ENCODE measurements around the gene HSPB1. TPM values are rescaled to one million over a fixed set of nuclear protein-coding genes. Genes with fewer than 3 reads are reported as not detected.

Gene HSPB1
- 100 to 1,000 TPM in 5 of 6 experiments, 10 to 100 TPM in 1; 64.4 to 275 (median 234) TPM for total RNA-seq
- long read RNA-seq, transcript HSPB1-201 (3 exons, 909 nt): major isoform, 129 of 145 reads
- long read RNA-seq, transcript HSPB1-203 (2 exons, 1,455 nt): minor isoform, 13 of 145 reads
- long read RNA-seq, partial matches to known transcripts: 2 of 145 reads
- long read RNA-seq, other reads (novel, unspliced or antisense): 1 of 145 reads

DNA sequence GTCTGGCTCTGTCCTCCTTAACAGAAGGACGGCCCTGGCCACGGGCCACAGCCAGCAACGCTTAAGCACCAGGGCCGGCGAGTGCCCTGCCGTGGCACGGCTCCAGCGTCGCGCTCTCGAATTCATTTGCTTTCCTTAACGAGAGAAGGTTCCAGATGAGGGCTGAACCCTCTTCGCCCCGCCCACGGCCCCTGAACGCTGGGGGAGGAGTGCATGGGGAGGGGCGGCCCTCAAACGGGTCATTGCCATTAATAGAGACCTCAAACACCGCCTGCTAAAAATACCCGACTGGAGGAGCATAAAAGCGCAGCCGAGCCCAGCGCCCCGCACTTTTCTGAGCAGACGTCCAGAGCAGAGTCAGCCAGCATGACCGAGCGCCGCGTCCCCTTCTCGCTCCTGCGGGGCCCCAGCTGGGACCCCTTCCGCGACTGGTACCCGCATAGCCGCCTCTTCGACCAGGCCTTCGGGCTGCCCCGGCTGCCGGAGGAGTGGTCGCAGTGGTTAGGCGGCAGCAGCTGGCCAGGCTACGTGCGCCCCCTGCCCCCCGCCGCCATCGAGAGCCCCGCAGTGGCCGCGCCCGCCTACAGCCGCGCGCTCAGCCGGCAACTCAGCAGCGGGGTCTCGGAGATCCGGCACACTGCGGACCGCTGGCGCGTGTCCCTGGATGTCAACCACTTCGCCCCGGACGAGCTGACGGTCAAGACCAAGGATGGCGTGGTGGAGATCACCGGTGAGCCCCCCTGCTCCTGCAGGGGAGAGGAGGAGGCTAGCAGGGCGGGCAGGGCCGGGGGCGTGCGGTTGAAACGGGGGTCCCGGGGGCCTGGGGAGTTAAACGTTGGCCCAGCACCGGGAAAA is at the start of gene HSPB1:
Gene HSPB1, plus strand, starts transcription at position 327 of the 855 bp plus-strand sequence. Its CDS starts 40 bp downstream, at position 367.
- WGBS (ENCODE audit: insufficient coverage, low coverage, low lambda C conversion rate, missing lambda C conversion rate): 4% methylated on average over 22 of the region's 75 CpGs
- peak; percentile 64 to 82 (median 74) for ATAC-seq
- Histone ChIP-seq H3K27ac (peak within 1 kb of the TSS; percentile 100), H3K9me3 (no peaks in the 10 kb centered on the region), H3K4me3 (peak within 1 kb of the TSS; percentile 75 to 87 (median 77)), H3K36me3 (peaks cover 0 to 3% (median 0%) of the 10 kb centered on the region in 4 donors), H3K27me3 (no peaks in the 10 kb centered on the region), H3K4me1 (peaks cover 0 to 32% (median 15%) of the 10 kb centered on the region in 4 donors)
- TF ChIP-seq POLR2A (IDR thresholded peaks at IDR 0.05) (peak; percentile 96), CTCF (IDR thresholded peaks at IDR 0.05) (no peak)
- DNase-seq: peak; percentile 94 to 97 (median 97)
- intact Hi-C loops (cut with DNase I): no loop called here

DNA sequence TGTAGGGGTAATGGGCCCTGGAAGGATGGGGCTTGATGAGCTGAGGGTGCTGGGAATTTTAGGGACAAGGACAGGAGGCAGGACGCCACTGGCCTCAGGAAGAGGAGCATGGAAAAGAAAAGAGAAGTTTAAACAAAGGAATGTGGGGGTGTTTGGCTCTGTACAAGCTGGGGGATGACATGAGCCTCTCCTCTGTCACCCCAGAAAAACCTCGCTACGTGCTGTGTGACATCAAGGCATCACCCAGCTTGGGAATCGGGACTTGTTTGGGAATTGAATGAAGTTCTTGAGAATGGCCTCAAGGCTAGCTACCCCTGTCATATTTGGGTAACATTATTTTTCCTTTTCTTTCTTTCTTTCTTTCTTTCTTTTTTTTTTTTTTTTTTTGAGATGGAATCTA is 47.7 kb upstream of the HSPB1 start:
- no peak overlapping the region for H3K27ac ChIP-seq
- ATAC-seq: no peak
- DNase-seq: no peak
- no peaks in the 10 kb centered on the region for H3K9me3 ChIP-seq
- WGBS (ENCODE audit: insufficient coverage, low coverage, low lambda C conversion rate, missing lambda C conversion rate): 81% methylated on average over 3 of the region's 4 CpGs
- H3K4me3 ChIP-seq: no peak overlapping the region
- H3K4me1 ChIP-seq: no peaks in the 10 kb centered on the region
- H3K36me3 ChIP-seq: no peaks in the 10 kb centered on the region
- TF ChIP-seq POLR2A (IDR thresholded peaks at IDR 0.05) (no peak), CTCF (IDR thresholded peaks at IDR 0.05) (no peak)
- intact Hi-C loops (cut with DNase I): no loop called here
- no peaks in the 10 kb centered on the region for H3K27me3 ChIP-seq

DNA sequence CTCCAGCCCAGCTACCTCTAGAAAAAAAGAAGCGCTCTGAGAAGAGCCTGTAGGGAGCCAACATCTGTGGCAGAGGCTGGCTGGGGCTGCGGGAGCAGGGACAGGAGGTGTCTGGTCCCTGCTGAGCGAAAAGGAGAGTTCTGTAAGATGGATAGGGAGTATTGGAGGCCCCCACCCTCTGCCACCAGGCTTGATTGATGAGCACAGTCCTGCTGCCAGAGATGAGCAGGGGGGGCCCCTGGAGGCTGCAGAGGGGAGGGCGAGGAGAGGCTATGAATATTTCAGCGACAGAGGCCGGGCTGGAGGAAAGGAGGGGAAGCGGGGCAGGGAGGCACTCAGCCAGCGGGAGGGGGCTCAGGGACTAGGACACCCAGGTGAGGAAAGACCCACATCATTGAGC is 44.5 kb upstream of the HSPB1 start:
- H3K4me3 ChIP-seq: no peak overlapping the region
- no peak overlapping the region for H3K27ac ChIP-seq
- TF ChIP-seq POLR2A (IDR thresholded peaks at IDR 0.05) (no peak), CTCF (IDR thresholded peaks at IDR 0.05) (no peak)
- DNase-seq (no peak), ATAC-seq (no peak)
- 58% methylated on average over 8 of the region's 8 CpGs for WGBS (ENCODE audit: insufficient coverage, low coverage, low lambda C conversion rate, missing lambda C conversion rate)
- no peaks in the 10 kb centered on the region for H3K36me3 ChIP-seq
- intact Hi-C loops (cut with DNase I): no loop called here
- H3K9me3 ChIP-seq: no peaks in the 10 kb centered on the region
- H3K27me3 ChIP-seq: no peaks in the 10 kb centered on the region
- H3K4me1 ChIP-seq: no peaks in the 10 kb centered on the region

DNA sequence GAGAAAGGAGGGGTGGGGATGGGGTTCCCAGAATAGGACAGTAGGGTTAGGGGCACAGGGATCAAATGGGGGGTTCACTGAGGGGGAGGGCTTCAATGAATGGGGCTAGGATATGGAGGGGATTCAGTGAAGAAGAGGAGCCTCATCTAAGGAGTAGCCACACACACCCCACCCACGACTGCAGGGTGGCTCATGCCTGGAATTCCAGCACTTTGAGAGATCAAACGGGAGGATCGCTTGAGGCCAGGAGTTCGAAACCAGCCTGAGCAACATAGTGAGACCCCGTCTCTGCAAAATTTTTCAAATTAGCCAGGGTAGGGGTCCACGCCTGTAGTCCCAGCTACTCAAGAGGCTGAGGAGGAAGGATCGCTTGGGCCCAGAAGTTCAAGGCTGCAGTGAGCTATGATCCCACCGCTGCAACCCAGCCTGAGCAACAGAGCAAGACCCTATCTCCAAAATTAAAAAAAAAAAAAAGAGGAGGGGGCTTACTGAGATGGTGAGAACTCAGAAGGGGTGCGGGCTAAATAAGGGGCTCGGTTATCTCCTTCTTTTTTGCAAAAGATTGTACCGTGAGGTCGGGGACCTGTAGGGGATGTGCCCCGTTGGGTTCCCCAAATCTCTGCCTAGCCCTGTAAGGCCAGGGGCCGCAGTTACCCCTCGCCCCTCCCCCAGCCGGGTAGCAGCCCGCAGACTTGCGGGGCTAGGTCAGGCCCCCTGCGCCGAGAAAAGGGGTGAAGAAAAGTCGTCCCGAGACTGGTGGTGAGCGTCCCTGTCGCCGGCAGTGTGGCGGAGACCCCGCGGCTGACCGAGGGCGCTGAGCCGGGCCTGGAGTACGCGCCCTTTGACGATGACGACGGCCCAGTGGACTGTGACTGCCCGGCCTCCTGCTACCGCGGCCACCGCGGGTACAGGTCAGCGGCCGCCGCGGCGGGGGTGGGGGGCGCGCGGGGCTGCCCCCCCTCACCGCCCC is 43.1 kb upstream of the HSPB1 start:
- Histone ChIP-seq H3K4me3 (peak overlapping the region in 2 of 3 donors; percentile 12 to 29), H3K36me3 (no peaks in the 10 kb centered on the region), H3K27ac (no peak overlapping the region), H3K27me3 (no peaks in the 10 kb centered on the region), H3K9me3 (no peaks in the 10 kb centered on the region), H3K4me1 (no peaks in the 10 kb centered on the region)
- DNase-seq (no peak), ATAC-seq (peak in 3 of 4 donors; percentile 6 to 32 (median 24))
- WGBS (ENCODE audit: insufficient coverage, low coverage, low lambda C conversion rate, missing lambda C conversion rate): 46% methylated on average over 15 of the region's 50 CpGs
- intact Hi-C loops (cut with DNase I): loop anchor here (5.0 to 10.0 kb wide), 2 partner anchors 75 to 82 kb away; no protein-coding TSS in a partner anchor
- TF ChIP-seq POLR2A (IDR thresholded peaks at IDR 0.05) (no peak), CTCF (IDR thresholded peaks at IDR 0.05) (no peak)
